Ovary (tissue), 3 donors: ENCODE measurements around the gene ALKBH6.

ENCODE experiments used
- CTCF ChIP-seq, 3 donors: fragments of 450-650 bp in 2 of 3; fragments of 200-600 bp in 1 of 3; IDR thresholded peaks; one replicate each; pipeline versions ENCODE4 v1.5.1 to v1.8.0; 2016 to 2022; ENCODE audit warnings: antibody characterized with exemption in 3 of 3, mild to moderate bottlenecking in 1 of 3
- POLR2A ChIP-seq: fragments of 450-650 bp; IDR thresholded peaks from one replicate; pipeline ENCODE4 v1.6.1; 2017; ENCODE audit warnings: antibody characterized with exemption, mild to moderate bottlenecking, moderate library complexity
- donor health status: DM: no; HTN: no; CAD: no.

- TF ChIP-seq CTCF (IDR thresholded peaks at IDR 0.05), result no peak
- TF ChIP-seq POLR2A, result no peak
These were observed 25.2 kb downstream of the ALKBH6 start for GRCh38 chr19:35988824-35989223.
